ENCODE results near the gene VAMP5.
"Not testable (repeated sequence)": the region's sequence is repeated elsewhere in the genome, so short reads cannot be mapped to it uniquely, and the experiment has no call there.

The VAMP5 gene, protein sequence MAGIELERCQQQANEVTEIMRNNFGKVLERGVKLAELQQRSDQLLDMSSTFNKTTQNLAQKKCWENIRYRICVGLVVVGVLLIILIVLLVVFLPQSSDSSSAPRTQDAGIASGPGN

DNA sequence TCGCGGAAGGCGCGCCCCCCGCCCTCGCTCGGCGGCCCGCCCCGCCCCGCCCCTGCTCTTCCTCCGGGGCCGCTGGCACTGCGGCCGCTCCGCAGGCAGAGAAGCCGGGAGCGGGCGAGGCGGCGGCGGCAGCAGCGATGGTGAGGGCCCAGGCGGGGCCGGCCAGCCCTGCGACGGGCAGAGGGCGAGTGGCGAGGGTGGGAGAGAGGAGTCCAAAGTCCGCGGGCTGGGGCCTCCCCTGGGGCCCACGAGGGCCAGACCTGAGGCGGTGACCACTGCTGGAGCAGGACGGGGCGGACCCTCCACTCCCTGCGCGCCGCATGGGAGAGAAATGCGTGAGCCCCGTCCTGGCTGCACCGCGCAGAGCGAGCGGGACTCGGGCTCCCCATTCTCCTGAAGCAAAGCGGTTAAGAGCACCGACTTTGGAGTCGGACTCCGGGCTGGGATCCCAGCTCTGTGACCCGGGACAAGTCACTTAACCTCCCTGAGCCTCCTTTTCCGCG lies at the start of gene VAMP5:
VAMP5 (plus strand) TSS at position 78 of the 503 bp plus-strand sequence; CDS start at position 138, 60 bp downstream.
- DNase-seq: no peak

DNA sequence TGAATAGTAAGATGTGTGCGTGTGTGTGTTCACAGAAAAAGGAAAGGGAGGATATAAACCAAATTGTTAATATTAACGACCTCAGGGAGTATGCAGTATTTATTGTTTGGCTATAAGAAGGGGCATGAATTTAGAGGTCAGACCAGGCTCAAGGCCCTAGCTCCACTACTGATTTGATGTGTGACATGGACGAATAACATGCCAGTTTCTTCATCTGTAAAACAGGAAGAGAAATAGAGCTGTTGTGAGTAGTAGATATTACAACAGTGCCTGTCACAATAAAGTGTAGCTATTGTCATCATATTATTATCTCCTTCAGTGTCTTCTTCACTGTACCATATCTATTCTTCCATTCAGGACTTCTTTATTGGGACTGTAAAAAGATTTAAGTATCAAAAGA lies 49.4 kb upstream of the VAMP5 start:
- no peak for DNase-seq

DNA sequence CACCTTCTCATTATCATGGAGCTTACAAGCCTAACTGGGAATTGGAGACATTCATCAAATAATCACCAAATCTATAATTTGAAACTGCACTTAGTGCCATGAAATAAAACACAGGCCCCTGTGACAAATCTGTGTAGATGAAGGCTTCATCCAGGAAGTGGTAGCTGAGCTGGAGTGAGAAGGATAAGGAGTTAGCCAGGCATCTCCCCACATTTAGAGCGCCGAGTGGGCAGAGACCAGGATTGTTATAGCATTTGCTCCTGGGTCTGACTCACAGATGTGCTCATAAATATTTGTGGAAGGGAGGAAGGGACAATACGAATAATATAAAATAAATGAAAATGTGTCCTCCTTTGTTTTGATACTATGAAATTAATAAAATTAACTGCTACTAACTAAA lies 47.8 kb upstream of the VAMP5 start:
- DNase-seq: no peak

DNA sequence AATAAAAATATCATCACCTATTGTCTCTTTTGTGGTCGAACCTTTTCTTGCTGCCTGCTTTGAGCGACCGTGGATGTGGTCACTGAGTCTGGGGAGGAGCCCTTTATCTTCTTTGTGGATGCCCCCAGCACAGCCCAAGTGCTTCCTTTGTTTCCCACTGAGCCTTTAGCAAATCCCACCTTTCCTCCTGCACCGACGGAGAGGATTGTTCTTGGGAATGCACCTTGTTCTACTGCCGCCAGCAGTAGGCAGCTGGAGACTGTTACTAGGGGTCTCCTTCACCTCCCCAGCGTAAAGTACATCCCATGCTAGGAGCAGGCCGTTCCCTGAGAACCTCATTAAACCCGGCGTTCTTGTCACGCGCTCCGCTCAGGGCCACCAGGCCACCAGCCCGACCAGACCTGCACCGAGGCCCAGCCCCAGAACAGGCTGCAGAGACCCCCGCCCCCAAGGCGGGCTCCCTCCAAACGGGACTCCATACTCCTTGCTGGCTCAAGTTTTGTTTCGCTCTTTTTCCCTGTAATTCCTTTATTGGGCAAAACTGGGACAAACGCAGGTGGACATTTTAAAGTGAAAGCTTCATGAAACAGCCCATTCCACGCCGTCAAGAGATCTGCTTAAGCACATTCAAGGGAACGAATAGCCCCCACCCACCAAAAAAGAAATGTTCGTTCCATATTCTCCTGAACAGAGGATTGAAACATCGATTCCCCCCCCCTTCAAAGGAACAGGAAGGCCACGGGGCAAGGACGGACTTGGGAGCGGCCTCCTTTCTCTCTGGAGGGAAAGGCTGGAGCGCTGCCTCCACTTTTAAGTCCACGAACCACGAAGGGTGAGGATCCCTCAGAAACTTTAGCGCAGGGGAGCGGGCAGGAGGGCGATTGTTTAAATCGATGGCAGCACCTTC lies 46.4 kb upstream of the VAMP5 start:
- no peak for DNase-seq

DNA sequence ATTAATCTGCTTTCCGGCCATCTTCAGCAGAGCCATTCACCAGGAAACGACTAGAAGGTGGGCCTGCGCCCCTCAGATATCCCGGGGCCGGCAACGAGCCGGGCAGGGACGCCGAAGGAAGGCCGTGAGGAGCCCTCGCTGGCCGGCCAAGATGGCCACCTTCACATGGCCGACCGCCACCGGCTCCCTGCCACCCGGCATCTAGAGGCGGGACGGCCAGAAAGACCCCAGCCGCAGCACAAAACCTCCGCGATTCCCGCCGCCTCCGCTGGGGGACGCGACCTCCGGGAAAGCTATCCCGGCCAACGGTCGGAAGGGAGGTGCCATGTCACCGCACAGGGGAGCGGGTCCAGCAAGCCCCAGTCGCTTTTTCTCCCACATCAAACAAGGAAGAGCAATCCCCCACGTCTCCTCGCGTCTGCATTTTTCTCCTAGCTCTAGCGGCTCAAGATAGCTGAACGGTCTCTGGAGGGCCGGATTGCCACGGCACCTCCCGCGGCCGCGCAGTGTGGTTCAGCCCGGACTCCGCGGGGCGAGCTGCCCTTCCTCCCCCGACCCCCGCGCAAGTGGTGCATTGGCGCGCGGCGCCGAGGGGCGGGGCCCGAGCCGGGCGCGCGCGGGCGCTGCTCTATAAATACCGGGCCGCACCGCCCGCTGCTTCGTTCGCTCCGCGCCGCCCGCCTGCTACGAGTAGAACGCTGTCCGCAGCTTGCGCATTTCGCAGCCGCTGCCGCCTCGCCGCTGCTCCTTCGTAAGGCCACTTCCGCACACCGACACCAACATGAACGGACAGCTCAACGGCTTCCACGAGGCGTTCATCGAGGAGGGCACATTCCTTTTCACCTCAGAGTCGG lies 45.5 kb upstream of the VAMP5 start, which contains the start of gene MAT2A:
MAT2A (plus strand) TSS at position 662 of the 854 bp plus-strand sequence; CDS start at position 782, 120 bp downstream.
- peak; percentile 89 to 91 for DNase-seq

DNA sequence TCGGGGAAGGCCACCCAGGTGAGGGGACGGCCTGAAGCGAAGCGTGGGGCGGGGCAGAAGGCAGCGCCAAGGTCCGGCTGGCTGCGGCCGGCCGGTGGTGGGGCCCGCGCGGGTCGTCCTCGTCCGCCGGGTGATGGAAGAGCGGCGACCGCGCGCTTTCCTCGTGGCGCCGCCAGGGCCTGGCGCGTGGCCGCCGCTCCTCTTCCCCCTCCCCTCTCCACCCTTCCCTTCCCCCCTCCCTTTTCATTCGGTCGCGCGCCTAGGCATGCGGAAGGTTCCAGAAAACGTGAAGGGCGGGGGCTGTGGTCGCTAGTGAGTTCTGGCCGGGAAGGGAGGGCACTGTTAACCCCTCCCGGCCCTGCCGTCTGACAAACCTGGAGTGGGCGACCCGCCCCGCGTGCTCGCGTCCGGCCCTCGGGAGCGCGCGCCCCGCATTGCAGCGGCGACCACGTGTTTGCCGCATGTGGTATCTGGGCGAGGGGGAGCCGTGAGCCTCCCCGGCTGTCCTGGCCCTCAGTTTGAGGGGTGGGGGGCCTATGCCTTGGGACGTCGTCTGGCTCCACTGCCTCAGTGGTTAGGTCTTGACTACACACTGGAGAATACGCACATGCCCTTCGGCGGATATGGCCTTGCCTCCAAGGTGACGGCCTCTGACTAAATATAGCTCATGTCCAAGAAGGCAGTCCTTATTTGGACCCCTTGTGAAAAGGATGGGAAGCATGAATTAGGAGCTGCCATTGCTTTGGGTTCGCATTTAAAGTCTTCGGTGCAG lies 44.7 kb upstream of the VAMP5 start:
- DNase-seq: peak; percentile 56 to 68

DNA sequence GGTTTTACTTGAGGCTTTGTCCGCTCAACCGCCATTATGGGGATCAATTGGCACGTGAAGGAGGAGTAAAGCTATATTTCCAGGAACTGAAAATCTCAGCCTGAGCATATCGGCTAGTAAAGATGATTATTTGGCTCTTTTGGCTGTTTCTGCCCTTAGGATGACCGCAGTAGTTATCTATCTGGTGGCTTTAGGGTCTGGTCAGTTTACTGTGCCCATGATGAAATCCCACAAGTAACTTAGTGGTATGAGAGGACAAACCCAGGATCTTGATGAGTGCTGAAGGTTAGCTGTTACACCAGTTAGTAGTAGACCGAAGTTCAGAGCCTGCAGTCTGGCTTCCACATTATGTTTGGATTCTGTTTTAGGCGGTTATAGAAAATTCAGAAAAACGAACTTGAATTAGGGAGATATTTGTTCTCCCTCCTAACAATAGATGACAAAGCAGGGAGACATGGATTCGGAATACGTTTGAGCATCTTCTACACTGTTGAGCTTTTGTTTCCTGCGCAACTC lies 44.0 kb upstream of the VAMP5 start:
- DNase-seq: no peak

DNA sequence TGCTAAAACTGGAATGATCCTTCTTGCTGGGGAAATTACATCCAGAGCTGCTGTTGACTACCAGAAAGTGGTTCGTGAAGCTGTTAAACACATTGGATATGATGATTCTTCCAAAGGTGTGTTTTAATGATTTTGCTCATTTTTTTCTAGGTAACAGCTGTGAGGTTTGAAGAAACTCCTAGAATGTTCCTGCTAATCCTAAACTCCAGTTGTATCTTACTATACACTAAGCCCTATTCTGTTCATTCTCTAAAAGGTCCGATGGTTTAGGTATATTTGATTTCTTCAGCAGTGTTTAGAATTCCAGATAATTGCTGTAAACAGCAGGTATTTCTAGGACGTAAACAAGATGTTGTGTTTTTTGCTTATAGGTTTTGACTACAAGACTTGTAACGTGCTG lies 43.0 kb upstream of the VAMP5 start:
- DNase-seq: no peak

DNA sequence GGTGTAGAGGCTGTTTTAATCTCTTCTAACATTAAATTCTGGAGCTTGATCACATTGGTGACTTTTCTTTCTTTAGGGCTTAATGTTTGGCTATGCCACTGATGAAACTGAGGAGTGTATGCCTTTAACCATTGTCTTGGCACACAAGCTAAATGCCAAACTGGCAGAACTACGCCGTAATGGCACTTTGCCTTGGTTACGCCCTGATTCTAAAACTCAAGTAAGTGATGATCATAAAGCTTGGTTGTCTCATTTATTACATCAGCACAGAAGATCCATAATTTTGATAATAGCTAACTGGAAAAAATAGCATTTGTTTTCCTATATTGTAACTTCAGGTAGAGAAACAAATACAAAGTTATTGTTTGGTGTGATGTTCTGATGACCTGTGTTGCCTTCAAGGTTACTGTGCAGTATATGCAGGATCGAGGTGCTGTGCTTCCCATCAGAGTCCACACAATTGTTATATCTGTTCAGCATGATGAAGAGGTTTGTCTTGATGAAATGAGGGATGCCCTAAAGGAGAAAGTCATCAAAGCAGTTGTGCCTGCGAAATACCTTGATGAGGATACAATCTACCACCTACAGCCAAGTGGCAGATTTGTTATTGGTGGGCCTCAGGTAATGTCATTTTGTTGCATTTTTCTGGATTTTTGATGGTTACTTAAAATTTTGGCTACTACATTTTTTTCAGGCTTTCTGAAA lies 42.3 kb upstream of the VAMP5 start:
- no peak for DNase-seq

DNA sequence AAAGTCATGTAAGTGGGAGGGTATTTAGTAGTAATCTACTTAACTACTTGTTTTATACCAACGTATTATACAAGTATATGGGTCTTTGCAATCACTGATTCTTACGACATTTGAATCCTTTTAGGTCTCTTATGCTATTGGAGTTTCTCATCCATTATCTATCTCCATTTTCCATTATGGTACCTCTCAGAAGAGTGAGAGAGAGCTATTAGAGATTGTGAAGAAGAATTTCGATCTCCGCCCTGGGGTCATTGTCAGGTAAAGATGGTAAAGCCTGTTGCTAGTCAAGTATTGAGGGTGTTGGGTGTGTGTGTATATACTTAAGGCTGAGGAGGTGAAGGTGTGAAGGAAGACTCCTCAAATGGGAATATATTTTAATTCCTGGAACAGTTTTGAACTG lies 41.5 kb upstream of the VAMP5 start:
- no peak for DNase-seq

DNA sequence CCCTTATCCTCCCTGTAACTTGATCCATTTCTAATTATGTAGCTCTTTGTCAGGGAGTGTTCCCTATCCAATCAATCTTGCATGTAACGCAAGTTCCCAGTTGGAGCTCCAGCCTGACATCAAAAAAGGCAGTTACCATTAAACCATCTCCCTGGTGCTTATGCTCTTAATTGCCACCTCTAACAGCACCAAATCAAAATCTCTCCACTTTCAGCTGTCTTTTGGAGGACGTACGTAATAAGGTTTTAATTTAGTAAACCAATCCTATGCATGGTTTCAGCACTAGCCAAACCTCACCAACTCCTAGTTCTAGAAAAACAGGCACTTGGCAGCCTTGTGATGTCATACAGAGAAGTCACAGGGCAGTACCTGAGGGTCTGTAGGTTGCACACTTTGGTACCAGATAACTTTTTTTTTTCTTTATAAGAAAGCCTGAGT lies 40.0 kb upstream of the VAMP5 start:
- DNase-seq: not testable (repeated sequence)

DNA sequence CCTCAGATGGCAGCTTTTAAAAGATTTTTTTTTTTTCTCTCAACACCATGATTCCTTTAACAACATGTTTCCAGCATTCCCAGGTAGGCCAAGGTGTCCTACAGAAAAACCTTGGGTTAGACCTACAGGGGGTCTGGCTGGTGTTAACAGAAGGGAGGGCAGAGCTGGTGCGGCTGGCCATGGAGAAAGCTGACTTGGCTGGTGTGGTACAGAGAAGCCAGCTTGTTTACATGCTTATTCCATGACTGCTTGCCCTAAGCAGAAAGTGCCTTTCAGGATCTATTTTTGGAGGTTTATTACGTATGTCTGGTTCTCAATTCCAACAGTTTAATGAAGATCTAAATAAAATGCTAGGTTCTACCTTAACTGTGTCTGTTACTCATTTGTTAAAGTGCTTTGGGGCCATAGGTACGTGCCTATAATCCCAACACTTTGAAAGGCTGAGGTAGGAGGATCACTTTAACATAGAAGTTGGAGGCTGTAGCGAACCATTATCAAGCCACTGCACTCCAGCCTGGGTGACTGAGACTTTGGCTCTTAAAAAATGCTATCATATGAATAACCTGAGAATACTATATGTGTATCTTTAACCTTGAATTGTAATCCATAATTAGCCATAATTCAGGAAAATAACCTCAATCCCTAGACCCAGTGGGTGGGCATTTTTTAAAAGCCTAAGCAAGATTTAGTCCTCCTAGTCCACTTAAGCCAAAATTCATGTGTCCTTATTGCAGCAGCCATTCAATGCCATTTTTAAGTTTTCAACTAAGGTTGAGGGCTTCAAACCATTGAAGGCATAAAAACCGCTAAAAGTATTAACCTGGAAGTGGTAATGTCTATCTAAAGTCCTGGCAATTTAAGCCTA lies 39.1 kb upstream of the VAMP5 start:
- DNase-seq: not testable (repeated sequence)

DNA sequence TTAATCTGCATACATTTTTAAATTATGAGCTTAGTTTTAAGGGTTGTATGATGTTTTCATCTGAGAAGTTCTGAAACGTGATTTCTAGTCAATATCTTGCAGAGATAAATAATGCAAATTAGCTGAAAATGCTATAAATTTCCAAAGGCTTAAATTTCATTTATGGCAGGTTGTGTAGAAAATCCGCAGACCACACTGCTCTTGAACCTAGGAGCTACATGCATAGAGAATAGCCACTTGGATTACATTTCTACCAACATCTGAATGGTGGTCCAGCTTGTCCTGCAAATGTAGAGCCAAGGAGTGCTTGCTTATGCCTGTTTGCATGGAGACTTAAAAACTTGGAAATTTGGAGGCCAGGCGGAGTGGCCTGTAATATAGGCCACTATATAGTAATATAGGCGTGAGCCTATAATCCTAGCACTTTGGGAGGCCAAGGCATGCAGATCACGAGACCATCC lies 38.4 kb upstream of the VAMP5 start:
- DNase-seq: no peak

DNA sequence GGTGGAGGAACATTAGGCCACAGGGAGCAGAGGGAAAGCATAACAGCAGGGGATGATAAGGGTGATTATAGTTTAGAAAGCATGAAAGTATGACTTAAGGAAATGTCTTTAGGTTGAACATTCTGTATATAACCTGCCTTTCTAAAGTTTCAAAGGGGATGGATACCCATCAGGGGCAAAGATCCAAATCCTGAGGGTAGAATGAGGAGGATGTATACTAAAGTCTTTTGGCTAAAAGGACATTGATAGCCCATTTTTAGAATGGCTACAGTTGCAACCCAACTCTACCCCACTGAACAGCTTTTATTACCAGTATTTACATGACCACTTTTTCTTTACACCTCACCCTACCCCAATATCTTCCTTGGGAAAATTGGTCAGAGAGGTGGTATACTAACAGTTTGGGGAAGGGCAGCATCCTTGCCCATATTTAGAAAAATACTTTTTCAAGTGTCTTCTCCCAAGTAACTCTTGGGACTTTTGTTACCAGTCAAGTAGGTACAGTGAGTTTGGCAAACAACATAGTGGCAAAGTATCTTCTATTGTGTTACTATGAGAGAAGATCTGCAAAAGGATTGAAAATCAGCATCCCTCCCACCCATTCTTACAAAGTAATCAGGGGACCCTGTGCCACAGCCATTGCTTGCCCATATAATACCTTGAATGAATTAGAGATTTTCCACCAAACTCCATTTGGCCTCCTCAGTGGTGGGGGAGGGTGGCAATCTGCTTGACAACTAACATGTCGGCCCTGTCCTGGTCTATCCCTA lies 37.0 kb upstream of the VAMP5 start:
- DNase-seq: no peak

DNA sequence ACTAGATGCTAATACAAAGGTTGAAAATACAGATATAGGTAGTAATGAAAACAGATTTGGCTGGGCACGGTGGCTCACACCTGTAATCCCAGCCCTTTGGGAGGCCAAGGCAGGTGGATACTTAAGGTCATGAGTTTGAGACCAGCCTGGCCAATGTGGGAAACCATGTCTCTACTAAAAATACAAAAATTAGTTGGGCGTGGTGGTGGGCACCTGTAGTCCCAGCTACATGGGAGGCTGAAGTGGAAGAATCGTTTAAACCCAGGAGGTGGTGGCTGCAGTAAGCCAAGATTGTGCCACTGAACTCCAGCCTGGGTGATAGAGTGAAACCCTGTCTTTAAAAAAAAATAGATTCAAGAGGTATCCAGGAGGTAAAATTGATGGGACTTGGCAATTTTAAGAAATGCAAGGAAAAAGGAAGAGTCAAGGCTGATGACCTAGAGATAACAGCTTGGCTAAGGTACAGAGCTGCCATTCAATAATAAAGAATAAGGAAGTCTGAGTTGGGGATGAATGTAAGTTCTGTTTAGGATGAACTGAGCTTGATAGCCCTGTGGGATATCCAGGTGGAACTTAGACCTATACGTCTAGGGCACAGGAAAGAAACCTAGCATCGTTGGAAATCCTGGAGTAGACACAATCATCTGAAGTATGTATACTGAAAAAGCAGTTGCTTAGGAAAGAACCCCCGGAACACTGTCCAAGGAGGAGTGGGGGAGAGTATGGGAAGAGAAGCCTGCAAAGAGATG lies 36.2 kb upstream of the VAMP5 start:
- DNase-seq: no peak

DNA sequence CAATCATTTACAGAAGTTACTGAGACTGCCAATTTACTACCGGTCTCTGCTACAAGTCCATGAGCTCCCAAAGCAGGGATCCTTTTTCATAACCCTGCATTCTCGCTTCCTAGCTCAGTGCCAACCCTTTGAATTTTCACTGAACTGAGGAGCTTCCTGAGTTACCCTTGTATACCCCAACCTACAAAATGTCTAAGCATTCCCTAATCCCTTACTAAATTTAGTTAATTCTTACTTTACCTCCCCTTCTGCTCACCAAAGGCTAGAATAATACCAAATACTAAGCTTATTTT lies 35.7 kb upstream of the VAMP5 start:
- DNase-seq: no peak

DNA sequence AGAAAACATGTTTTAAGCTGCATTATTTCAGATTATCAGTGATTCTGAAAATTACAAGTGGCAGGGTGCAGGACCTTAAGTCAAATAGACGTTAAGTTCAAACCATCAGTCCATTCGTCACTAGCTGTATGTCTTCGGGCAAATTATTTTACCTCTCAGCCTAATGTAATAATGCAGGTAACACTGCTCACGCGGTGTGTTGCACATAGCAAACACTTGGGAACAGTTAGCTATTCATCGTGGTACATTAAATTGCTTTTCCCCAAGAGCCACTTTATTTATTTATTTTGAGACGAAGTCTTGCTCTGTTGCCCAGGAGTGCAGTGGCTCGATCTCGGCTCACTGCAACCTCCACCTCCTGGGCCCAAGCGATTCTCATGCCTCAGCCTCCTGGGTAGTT lies 35.1 kb upstream of the VAMP5 start:
- no peak for DNase-seq

DNA sequence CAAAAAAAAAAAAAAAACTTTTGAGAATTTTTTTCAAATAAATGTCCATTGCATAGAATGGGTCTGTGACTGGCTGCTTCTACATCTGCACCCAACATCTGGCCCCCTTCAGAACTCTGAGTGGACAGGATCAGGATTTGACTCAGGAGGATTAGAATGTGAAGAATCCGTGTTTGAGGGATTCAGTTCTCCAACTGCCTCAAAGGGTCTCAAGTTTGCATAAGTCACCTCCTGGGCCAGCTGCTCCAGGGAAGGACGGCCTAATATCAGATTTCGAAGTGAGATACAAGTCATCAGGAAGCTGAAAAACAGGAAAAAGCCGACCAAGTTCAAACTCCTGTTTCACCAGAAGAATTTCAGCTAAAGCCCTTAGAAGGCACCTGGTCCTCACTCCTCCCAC lies 34.4 kb upstream of the VAMP5 start:
- DNase-seq: no peak

DNA sequence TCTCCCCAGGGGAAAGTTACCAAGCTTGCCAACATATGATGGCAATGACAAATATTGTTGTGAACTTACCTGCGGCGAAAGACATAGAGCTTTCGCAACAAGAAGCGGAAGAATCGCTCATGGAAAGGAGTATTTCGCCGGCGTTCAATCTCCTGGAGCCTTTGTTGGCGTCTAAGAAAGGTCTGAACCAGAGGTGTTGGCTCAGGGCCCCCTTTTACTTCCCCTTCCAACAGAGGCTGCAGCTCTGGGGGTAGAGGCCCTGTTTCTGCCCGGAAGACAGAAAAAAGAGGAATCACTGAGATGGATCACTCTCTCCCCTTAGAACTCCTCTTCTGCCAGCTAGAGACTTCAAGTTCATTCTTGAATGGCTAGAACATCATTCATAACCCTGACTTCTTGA lies 33.7 kb upstream of the VAMP5 start:
- DNase-seq: no peak
